ENCODE data around the gene RSPH6A.

RSPH6A gene

GRCh38 chr19:45814851-45815480, at the start of gene RSPH6A:
TSS of gene RSPH6A (minus strand) at chr19:45815308. CDS start at chr19:45815176, 132 bp downstream.
- Mint-ChIP-seq H3K27ac (no peak within 1 kb of the TSS), H3K9me3 (no peaks in the 10 kb centered on the region), H3K36me3 (no peaks in the 10 kb centered on the region), H3K4me1 (peaks cover 3% of the 10 kb centered on the region), H3K4me3 (peak within 1 kb of the TSS; percentile 4), H3K27me3 (peaks cover 4% of the 10 kb centered on the region)

GRCh38 chr19:45864629-45865082, 49.5 kb upstream of the RSPH6A start:
- Mint-ChIP-seq H3K9me3 (no peaks in the 10 kb centered on the region), H3K27ac (peak overlapping the region; percentile 76), H3K4me3 (peak overlapping the region; percentile 60), H3K4me1 (peaks cover 24% of the 10 kb centered on the region), H3K27me3 (peaks cover 13% of the 10 kb centered on the region), H3K36me3 (peaks cover 2% of the 10 kb centered on the region)

- Mint-ChIP-seq H3K27ac (peak within 1 kb of the TSS; percentile 94), H3K9me3 (no peaks in the 10 kb centered on the region), H3K27me3 (peaks cover 13% of the 10 kb centered on the region), H3K36me3 (peaks cover 2% of the 10 kb centered on the region), H3K4me3 (peak within 1 kb of the TSS; percentile 94), H3K4me1 (peaks cover 25% of the 10 kb centered on the region)
Observed at GRCh38 chr19:45863840-45864628, 48.9 kb upstream of the RSPH6A start, which contains the start of gene FOXA3. TSS of gene FOXA3 (plus strand) at chr19:45864326. CDS start at chr19:45864457, 131 bp downstream.

GRCh38 chr19:45863335-45863839, 48.3 kb upstream of the RSPH6A start:
- Mint-ChIP-seq H3K9me3 (no peaks in the 10 kb centered on the region), H3K36me3 (peaks cover 2% of the 10 kb centered on the region), H3K27me3 (peaks cover 13% of the 10 kb centered on the region), H3K27ac (peak overlapping the region; percentile 94), H3K4me3 (peak overlapping the region; percentile 94), H3K4me1 (peaks cover 29% of the 10 kb centered on the region)

- Mint-ChIP-seq H3K4me1 (peaks cover 34% of the 10 kb centered on the region), H3K36me3 (peaks cover 2% of the 10 kb centered on the region), H3K27ac (peak within 1 kb of the TSS; percentile 94), H3K4me3 (peak within 1 kb of the TSS; percentile 94), H3K9me3 (no peaks in the 10 kb centered on the region), H3K27me3 (peaks cover 13% of the 10 kb centered on the region)
Observed at GRCh38 chr19:45862564-45863334, 47.6 kb upstream of the RSPH6A start, which contains the start of gene SYMPK. TSS of gene SYMPK (minus strand) at chr19:45863147. CDS start at chr19:45854495, 8,652 bp downstream.

- Mint-ChIP-seq H3K36me3 (peaks cover 2% of the 10 kb centered on the region), H3K27ac (peak overlapping the region; percentile 94), H3K9me3 (no peaks in the 10 kb centered on the region), H3K4me3 (peak overlapping the region; percentile 94), H3K27me3 (peaks cover 13% of the 10 kb centered on the region), H3K4me1 (peaks cover 34% of the 10 kb centered on the region)
Observed at GRCh38 chr19:45862271-45862563, 47.1 kb upstream of the RSPH6A start.

- Mint-ChIP-seq H3K4me3 (peak overlapping the region; percentile 66), H3K27me3 (peaks cover 13% of the 10 kb centered on the region), H3K36me3 (peaks cover 2% of the 10 kb centered on the region), H3K27ac (no peak overlapping the region), H3K4me1 (peaks cover 38% of the 10 kb centered on the region), H3K9me3 (no peaks in the 10 kb centered on the region)
Observed at GRCh38 chr19:45860359-45861259, 45.5 kb upstream of the RSPH6A start.

GRCh38 chr19:45854167-45854778, 39.2 kb upstream of the RSPH6A start:
- Mint-ChIP-seq H3K4me3 (no peak overlapping the region), H3K36me3 (peaks cover 9% of the 10 kb centered on the region), H3K9me3 (no peaks in the 10 kb centered on the region), H3K27ac (no peak overlapping the region), H3K27me3 (no peaks in the 10 kb centered on the region), H3K4me1 (peaks cover 18% of the 10 kb centered on the region)

GRCh38 chr19:45852983-45853382, 37.9 kb upstream of the RSPH6A start:
- Mint-ChIP-seq H3K9me3 (no peaks in the 10 kb centered on the region), H3K27ac (no peak overlapping the region), H3K27me3 (no peaks in the 10 kb centered on the region), H3K36me3 (peaks cover 9% of the 10 kb centered on the region), H3K4me1 (peaks cover 9% of the 10 kb centered on the region), H3K4me3 (no peak overlapping the region)

GRCh38 chr19:45852145-45852750, 37.1 kb upstream of the RSPH6A start:
- H3K36me3 Mint-ChIP-seq = peaks cover 10% of the 10 kb centered on the region
- H3K4me3 Mint-ChIP-seq = no peak overlapping the region
- H3K27me3 Mint-ChIP-seq = no peaks in the 10 kb centered on the region
- H3K4me1 Mint-ChIP-seq = peaks cover 8% of the 10 kb centered on the region
- H3K27ac Mint-ChIP-seq = peak overlapping the region; percentile 68
- H3K9me3 Mint-ChIP-seq = no peaks in the 10 kb centered on the region

GRCh38 chr19:45848922-45849321, 33.8 kb upstream of the RSPH6A start:
- Mint-ChIP-seq H3K27me3 (no peaks in the 10 kb centered on the region), H3K9me3 (no peaks in the 10 kb centered on the region), H3K4me3 (no peak overlapping the region), H3K27ac (no peak overlapping the region), H3K4me1 (peaks cover 4% of the 10 kb centered on the region), H3K36me3 (peaks cover 13% of the 10 kb centered on the region)

- Mint-ChIP-seq H3K4me1 (peaks cover 4% of the 10 kb centered on the region), H3K36me3 (peaks cover 13% of the 10 kb centered on the region), H3K27me3 (no peaks in the 10 kb centered on the region), H3K9me3 (no peaks in the 10 kb centered on the region), H3K4me3 (no peak overlapping the region), H3K27ac (no peak overlapping the region)
Observed at GRCh38 chr19:45847663-45848062, 32.6 kb upstream of the RSPH6A start.

- Mint-ChIP-seq H3K36me3 (peaks cover 16% of the 10 kb centered on the region), H3K9me3 (no peaks in the 10 kb centered on the region), H3K4me3 (no peak overlapping the region), H3K4me1 (peaks cover 4% of the 10 kb centered on the region), H3K27me3 (no peaks in the 10 kb centered on the region), H3K27ac (no peak overlapping the region)
Observed at GRCh38 chr19:45842198-45842597, 27.1 kb upstream of the RSPH6A start.

- peaks cover 24% of the 10 kb centered on the region for H3K36me3 Mint-ChIP-seq
- H3K4me3 Mint-ChIP-seq = no peak overlapping the region
- H3K27me3 Mint-ChIP-seq = no peaks in the 10 kb centered on the region
- H3K9me3 Mint-ChIP-seq = no peaks in the 10 kb centered on the region
- no peaks in the 10 kb centered on the region for H3K4me1 Mint-ChIP-seq
- no peak overlapping the region for H3K27ac Mint-ChIP-seq
Observed at GRCh38 chr19:45834970-45835369, 19.9 kb upstream of the RSPH6A start.
